LNCAP (cell line): ENCODE results near the gene PARN.

ENCODE experiments used
- TF ChIP-seq, protein P1 (sequence below): fragments of 450-650 bp; IDR thresholded peaks from 2 replicates; pipeline ENCODE4 v1.5.1; 2017; ENCODE audit warnings: mild to moderate bottlenecking

PARN gene

DNA sequence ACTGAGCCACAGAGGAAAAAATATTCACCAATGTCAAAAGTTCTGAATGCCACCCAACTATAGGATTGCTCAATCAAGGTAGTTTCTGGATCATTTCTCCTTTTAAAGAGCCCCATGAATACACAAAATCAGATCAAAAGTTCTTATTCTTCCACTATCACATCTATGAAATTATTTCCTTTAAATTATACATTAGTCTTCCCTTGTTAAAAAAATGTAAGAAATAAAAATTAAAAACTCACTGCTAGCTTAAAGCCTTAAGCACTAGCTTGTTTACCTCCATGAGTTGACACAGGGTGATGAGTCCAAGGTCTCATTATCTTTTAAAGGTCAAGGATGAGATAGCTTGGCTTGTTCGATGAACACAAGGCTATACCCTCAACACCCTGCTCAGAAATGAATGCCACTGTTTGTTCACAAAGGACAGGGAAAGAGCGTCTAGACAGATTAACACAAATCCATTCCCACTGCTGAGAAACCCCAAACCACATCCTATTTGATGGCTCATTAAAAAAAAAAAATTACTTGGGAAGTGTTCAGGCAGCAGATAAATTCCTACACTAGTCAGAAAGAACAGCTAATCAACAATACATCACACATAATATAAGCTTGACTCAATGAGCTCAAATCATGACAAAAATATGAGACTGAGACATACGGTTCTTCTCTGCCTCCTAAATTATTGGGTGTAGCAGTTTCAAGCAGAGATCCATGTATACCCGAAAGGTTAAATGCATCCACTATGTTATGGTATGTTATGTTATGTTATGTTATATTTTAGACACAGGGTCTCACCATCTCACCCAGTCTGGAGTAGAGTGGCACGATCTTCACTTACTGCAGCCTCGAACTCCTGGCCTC lies 118.9 kb downstream of the PARN start:
- TF ChIP-seq, protein P1, sequence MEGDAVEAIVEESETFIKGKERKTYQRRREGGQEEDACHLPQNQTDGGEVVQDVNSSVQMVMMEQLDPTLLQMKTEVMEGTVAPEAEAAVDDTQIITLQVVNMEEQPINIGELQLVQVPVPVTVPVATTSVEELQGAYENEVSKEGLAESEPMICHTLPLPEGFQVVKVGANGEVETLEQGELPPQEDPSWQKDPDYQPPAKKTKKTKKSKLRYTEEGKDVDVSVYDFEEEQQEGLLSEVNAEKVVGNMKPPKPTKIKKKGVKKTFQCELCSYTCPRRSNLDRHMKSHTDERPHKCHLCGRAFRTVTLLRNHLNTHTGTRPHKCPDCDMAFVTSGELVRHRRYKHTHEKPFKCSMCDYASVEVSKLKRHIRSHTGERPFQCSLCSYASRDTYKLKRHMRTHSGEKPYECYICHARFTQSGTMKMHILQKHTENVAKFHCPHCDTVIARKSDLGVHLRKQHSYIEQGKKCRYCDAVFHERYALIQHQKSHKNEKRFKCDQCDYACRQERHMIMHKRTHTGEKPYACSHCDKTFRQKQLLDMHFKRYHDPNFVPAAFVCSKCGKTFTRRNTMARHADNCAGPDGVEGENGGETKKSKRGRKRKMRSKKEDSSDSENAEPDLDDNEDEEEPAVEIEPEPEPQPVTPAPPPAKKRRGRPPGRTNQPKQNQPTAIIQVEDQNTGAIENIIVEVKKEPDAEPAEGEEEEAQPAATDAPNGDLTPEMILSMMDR, result no peak

DNA sequence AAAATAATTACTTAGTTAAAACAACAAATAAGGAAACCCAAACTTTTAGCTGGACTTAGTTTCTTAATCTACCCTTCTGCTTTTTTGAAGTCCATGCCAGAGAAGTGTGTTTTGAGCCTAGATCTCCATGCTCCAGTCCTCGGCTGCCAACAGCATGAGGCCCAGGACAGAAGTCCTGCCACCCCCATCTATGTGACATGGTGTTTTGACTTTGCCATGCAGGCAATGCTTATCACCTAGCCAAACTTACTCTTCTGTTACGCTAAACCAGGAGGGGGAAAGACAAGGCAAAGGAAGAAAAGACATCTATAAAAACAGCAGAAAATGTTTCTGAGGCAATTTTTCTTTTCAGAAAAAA lies 119.5 kb downstream of the PARN start:
- TF ChIP-seq, protein P1, result no peak

DNA sequence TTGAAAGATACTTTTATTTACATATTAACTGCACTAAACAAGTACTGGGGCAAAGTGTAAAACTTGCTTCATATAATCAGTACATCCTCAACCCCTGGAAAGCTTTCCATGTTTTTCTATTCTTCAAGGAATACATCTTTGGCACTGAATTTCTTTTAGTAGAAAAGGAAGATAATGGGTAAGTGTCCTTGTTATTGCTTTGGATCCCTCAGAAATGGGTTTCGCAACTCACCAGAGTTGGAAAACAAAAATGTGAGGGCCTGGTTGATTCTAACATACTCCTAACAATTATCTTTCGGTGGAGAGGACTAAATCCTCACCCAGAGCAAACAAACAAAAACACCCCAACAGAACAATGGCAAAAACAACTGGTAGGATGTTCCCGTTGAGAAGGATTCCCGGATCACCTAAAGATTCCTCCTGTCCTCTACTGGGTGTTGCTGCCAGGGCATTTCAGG lies 120.4 kb downstream of the PARN start:
- TF ChIP-seq, protein P1, result no peak

DNA sequence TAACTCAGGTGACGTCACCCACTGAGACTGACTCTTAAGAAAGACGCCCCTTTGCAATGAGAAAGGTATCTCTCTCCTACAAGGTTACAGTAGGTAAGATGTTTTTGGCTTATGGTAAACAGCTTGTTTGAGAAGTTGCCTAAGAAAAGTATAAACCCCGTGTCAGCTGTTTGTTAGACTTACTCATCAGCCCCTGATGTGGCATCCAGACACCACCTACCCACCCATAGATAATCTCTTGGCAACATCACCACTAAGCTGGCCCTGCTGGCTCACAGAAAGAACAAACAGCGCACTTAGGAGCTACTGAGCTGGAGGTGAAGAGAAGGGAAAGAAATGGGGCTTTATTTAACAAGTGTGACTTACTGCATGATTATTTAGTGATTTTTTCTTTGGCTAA lies 121.0 kb downstream of the PARN start:
- TF ChIP-seq, protein P1, result no peak

DNA sequence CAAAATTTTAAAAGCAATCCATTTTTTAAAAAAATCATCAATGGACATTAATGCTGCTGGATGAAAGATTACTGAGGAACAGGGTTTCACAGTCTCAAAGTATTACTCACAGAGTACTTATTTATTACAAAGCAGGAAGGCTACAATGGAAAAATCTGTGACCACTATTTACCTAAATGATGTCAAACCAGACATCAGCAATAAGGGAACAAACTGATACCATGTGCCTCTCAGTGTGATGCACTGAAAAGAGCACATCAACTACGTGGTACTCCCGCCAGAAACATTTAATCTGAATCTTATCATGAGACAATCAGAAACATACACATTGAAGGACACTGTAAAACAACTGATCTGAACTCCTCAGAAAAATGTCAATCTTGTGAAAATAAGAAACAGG lies 124.2 kb downstream of the PARN start:
- TF ChIP-seq, protein P1, result no peak

DNA sequence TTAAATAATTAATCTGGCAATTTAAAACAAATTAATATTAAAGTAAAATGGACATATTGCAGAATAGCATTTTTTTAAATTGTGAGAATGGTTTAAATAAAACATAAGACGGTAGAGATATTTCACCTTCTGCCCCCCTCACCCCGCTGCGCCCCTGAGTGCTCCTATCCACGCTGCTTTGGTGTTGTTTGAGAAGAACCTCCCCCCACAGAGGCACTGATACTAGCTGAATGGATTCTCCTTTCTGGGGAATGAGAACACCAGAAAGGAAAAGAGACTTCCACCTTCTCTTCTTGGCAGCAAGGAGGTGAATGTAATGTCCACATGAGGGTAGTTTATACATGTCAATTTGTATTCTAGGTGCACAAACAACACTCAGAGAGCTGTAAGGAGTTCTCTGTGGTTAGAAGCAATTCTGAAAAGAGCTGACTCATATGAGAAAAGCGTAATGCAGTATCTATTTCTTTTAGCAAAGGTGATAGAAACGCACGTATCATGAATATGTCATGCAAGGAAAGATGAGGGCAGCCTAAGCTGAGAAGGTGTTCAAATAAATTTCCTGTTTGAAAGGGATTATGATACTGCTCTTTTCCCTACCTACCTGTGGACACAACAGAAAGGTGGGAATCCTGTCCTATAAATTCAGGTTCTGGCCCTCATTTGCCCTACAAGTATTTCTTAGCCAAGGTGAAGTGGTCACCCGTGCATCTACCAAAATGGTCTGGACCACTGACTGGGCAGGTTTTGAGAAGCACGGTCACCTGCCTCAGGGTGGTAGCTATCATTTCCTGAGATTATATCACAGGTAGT lies 126.9 kb downstream of the PARN start:
- TF ChIP-seq, protein P1, result no peak

DNA sequence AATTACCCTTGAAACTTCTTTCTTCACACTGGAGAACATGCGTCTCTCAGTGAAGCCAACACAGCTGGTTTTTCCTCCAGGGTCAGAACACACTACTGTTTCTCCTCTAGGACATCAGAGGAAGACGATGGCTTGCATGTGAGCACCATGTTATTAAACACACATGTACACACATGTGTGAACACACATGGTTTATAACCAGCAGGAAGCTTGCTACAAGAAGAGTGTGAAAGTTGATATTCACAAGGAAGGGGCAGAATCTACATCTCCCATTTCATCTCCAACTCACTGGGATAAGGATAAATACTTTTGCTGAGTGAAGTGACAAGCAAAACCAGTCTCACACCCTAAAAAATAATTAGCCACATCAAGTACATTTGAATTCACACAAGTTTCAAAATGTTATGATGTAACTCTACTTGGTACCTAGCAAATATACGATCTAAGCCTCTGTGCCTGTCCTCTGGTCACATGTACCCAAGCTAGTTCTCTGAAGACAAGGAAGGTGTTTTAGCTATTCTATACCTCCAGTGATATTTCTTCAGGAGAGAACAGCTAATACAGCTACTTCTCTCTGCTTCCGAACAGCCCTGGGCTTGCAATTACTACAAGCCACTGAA lies 127.7 kb downstream of the PARN start:
- TF ChIP-seq, protein P1, result no peak
